ENCODE data around the gene SEC14L1.
A peak's percentile ranks its signal among the peaks of the same experiment; 100 is the strongest.

DNA sequence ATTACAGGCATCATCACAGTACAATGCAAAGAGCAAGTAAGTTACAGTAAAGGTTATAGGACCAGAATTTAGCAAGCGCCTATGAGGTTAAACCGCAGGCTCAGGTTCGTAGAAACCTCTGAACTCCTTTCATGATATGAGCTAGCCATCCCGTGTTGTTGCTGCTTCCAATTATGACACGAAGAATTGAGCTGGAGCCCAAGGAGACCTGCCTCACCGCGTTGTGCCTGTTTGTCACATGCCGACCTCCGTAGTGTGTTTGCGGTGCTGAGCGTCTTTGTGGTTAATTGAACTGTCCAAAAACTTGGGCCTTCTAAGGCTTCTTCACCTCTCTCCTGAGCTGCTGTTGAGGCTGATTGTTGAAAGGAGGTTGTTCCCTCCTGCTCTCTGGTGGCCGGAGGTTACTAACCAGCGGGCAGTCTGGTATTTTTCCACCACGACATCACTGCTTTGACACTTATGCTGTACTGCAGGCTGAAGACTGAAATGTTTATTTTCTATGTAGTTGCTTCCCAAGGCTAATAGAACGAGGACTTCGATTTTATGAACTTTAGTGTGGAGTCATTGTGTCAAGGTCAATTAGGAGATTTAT, 67.5 kb downstream of the SEC14L1 start:
- TF ChIP-seq RNF2 (IDR thresholded peaks at IDR 0.05; ENCODE audit: borderline replicate concordance, low read depth) (no peak), MYC (IDR thresholded peaks at IDR 0.05; ENCODE audit: borderline replicate concordance, low read length) (no peak), CBX8 (IDR thresholded peaks at IDR 0.05) (no peak), NR3C1 (IDR thresholded peaks at IDR 0.05) (no peak), RFX5 (IDR thresholded peaks at IDR 0.05) (no peak), CHD2 (IDR thresholded peaks at IDR 0.05; ENCODE audit: low read length, partially characterized antibody) (no peak), HOXB5 (CRISPR knock-in tag; IDR thresholded peaks at IDR 0.05) (no peak)
- TF ChIP-seq, protein P1, sequence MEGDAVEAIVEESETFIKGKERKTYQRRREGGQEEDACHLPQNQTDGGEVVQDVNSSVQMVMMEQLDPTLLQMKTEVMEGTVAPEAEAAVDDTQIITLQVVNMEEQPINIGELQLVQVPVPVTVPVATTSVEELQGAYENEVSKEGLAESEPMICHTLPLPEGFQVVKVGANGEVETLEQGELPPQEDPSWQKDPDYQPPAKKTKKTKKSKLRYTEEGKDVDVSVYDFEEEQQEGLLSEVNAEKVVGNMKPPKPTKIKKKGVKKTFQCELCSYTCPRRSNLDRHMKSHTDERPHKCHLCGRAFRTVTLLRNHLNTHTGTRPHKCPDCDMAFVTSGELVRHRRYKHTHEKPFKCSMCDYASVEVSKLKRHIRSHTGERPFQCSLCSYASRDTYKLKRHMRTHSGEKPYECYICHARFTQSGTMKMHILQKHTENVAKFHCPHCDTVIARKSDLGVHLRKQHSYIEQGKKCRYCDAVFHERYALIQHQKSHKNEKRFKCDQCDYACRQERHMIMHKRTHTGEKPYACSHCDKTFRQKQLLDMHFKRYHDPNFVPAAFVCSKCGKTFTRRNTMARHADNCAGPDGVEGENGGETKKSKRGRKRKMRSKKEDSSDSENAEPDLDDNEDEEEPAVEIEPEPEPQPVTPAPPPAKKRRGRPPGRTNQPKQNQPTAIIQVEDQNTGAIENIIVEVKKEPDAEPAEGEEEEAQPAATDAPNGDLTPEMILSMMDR (IDR thresholded peaks at IDR 0.05) = 0 out of 3 replicates have a peak, but pooled peaks have one; percentile 9
- TF ChIP-seq, protein P2, sequence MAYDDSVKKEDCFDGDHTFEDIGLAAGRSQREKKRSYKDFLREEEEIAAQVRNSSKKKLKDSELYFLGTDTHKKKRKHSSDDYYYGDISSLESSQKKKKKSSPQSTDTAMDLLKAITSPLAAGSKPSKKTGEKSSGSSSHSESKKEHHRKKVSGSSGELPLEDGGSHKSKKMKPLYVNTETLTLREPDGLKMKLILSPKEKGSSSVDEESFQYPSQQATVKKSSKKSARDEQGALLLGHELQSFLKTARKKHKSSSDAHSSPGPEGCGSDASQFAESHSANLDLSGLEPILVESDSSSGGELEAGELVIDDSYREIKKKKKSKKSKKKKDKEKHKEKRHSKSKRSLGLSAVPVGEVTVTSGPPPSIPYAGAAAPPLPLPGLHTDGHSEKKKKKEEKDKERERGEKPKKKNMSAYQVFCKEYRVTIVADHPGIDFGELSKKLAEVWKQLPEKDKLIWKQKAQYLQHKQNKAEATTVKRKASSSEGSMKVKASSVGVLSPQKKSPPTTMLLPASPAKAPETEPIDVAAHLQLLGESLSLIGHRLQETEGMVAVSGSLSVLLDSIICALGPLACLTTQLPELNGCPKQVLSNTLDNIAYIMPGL (CRISPR knock-in tag; IDR thresholded peaks at IDR 0.05; ENCODE audit: borderline replicate concordance) = no peak

Measured in A549 (cell line).